ENCODE measurements around the gene MAN1C1. TPM values are rescaled to one million over a fixed set of nuclear protein-coding genes. Genes with fewer than 3 reads are reported as not detected.

The MAN1C1 gene
- total RNA-seq, 1 experiment from 2014 or later = 0.11 TPM

GRCh38 chr1:25699500-25700143 is 83.0 kb downstream of the MAN1C1 start:
- BruUV-seq (replicated peaks) = no TSS peak
- H3K79me2 ChIP-seq (ENCODE audit: low read length) = no peaks in the 10 kb centered on the region
- no peaks in the 10 kb centered on the region for H3K9me3 ChIP-seq (ENCODE audit: low read length)
- no peak for ATAC-seq
- no peak overlapping the region for H3K27ac ChIP-seq (ENCODE audit: low read length)
- H3K9me2 ChIP-seq (replicated peaks; ENCODE audit: low read length) = no peaks in the 10 kb centered on the region
- TF ChIP-seq EZH2 (IDR thresholded peaks at IDR 0.05; ENCODE audit: low read length, unreplicated experiment) (no peak), EZH2phosphoT487 (IDR thresholded peaks at IDR 0.05; ENCODE audit: borderline replicate concordance, low read length) (no peak)
- TF ChIP-seq, protein P1, sequence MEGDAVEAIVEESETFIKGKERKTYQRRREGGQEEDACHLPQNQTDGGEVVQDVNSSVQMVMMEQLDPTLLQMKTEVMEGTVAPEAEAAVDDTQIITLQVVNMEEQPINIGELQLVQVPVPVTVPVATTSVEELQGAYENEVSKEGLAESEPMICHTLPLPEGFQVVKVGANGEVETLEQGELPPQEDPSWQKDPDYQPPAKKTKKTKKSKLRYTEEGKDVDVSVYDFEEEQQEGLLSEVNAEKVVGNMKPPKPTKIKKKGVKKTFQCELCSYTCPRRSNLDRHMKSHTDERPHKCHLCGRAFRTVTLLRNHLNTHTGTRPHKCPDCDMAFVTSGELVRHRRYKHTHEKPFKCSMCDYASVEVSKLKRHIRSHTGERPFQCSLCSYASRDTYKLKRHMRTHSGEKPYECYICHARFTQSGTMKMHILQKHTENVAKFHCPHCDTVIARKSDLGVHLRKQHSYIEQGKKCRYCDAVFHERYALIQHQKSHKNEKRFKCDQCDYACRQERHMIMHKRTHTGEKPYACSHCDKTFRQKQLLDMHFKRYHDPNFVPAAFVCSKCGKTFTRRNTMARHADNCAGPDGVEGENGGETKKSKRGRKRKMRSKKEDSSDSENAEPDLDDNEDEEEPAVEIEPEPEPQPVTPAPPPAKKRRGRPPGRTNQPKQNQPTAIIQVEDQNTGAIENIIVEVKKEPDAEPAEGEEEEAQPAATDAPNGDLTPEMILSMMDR (conservative IDR thresholded peaks at IDR 0.05; ENCODE audit: low read depth, low read length) = no peak
- no peak overlapping the region for H3K4me2 ChIP-seq (ENCODE audit: low read length)
- no peak overlapping the region for H3K4me3 ChIP-seq (ENCODE audit: low read length)
- no peaks in the 10 kb centered on the region for H3F3A ChIP-seq (ENCODE audit: low read length, unreplicated experiment)
- CTCF ChIA-PET = no interaction called here
- intact Hi-C loops (cut with micrococcal nuclease) = loop anchor here (10.0 kb wide), 1 partner anchor 95 kb away; no protein-coding TSS in a partner anchor
- H3K27me3 ChIP-seq (ENCODE audit: low read length) = no peaks in the 10 kb centered on the region
- no peaks in the 10 kb centered on the region for H4K20me1 ChIP-seq (ENCODE audit: low read length)
- H3K4me1 ChIP-seq (ENCODE audit: insufficient read depth, low read length) = peaks cover 10% of the 10 kb centered on the region
- H3K36me3 ChIP-seq (ENCODE audit: low read depth, low read length) = no peaks in the 10 kb centered on the region
- H2AFZ ChIP-seq (ENCODE audit: low read length) = no peak overlapping the region
- H3K9ac ChIP-seq (ENCODE audit: low read length) = no peak overlapping the region
- POLR2A ChIA-PET (ENCODE audit: unreplicated experiment) = no interaction called here
- no peak for DNase-seq

DNA sequence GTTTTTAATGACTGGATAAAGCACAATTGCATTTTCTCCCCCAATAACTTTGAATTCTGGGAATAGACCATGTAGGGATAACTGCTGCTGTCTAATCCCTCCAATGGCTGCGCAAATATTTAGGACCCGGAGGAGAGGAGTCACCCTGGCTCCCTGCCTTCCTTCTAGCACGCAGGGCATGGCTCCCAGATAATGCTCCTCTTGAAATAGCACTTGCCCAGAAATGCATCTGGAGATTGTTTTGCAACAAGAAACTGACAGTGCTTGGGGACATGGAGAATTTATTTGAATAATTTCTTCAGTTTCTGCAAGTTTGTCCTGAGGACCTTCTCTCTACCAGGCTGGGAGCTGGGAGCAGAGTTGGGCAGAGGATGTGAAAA is 83.5 kb downstream of the MAN1C1 start:
- H4K20me1 ChIP-seq (ENCODE audit: low read length) = no peaks in the 10 kb centered on the region
- no peaks in the 10 kb centered on the region for H3K27me3 ChIP-seq (ENCODE audit: low read length)
- intact Hi-C loops (cut with micrococcal nuclease) = no loop called here
- CTCF ChIA-PET = no interaction called here
- DNase-seq (no peak), ATAC-seq (no peak)
- no peaks in the 10 kb centered on the region for H3K9me2 ChIP-seq (replicated peaks; ENCODE audit: low read length)
- H3K27ac ChIP-seq (ENCODE audit: low read length) = no peak overlapping the region
- H3K36me3 ChIP-seq (ENCODE audit: low read depth, low read length) = no peaks in the 10 kb centered on the region
- H3K9me3 ChIP-seq (ENCODE audit: low read length) = no peaks in the 10 kb centered on the region
- no peak for TF ChIP-seq EZH2 (IDR thresholded peaks at IDR 0.05; ENCODE audit: low read length, unreplicated experiment)
- TF ChIP-seq, protein P1 (conservative IDR thresholded peaks at IDR 0.05; ENCODE audit: low read depth, low read length) = no peak
- TF ChIP-seq EZH2phosphoT487 (IDR thresholded peaks at IDR 0.05; ENCODE audit: borderline replicate concordance, low read length) = no peak
- peaks cover 10% of the 10 kb centered on the region for H3K4me1 ChIP-seq (ENCODE audit: insufficient read depth, low read length)
- no peaks in the 10 kb centered on the region for H3F3A ChIP-seq (ENCODE audit: low read length, unreplicated experiment)
- BruUV-seq (replicated peaks) = no TSS peak
- H2AFZ ChIP-seq (ENCODE audit: low read length) = no peak overlapping the region
- no peaks in the 10 kb centered on the region for H3K79me2 ChIP-seq (ENCODE audit: low read length)
- no peak overlapping the region for H3K9ac ChIP-seq (ENCODE audit: low read length)
- POLR2A ChIA-PET (ENCODE audit: unreplicated experiment) = no interaction called here
- H3K4me3 ChIP-seq (ENCODE audit: low read length) = no peak overlapping the region
- H3K4me2 ChIP-seq (ENCODE audit: low read length) = no peak overlapping the region

GRCh38 chr1:25700626-25701025 is 84.0 kb downstream of the MAN1C1 start:
- DNase-seq (no peak), ATAC-seq (peak; percentile 38; the same call in 1 of the 2 replicates)
- no peaks in the 10 kb centered on the region for H3K36me3 ChIP-seq (ENCODE audit: low read depth, low read length)
- no peak overlapping the region for H3K27ac ChIP-seq (ENCODE audit: low read length)
- H3K9ac ChIP-seq (ENCODE audit: low read length) = no peak overlapping the region
- TF ChIP-seq EZH2 (IDR thresholded peaks at IDR 0.05; ENCODE audit: low read length, unreplicated experiment) (no peak), EZH2phosphoT487 (IDR thresholded peaks at IDR 0.05; ENCODE audit: borderline replicate concordance, low read length) (no peak)
- TF ChIP-seq, protein P1 (conservative IDR thresholded peaks at IDR 0.05; ENCODE audit: low read depth, low read length) = peak; percentile 24; the same call in 1 of the 2 replicates
- no peaks in the 10 kb centered on the region for H3F3A ChIP-seq (ENCODE audit: low read length, unreplicated experiment)
- no peak overlapping the region for H3K4me3 ChIP-seq (ENCODE audit: low read length)
- peaks cover 7% of the 10 kb centered on the region for H3K4me1 ChIP-seq (ENCODE audit: insufficient read depth, low read length)
- H4K20me1 ChIP-seq (ENCODE audit: low read length) = no peaks in the 10 kb centered on the region
- no peaks in the 10 kb centered on the region for H3K9me2 ChIP-seq (replicated peaks; ENCODE audit: low read length)
- no peaks in the 10 kb centered on the region for H3K79me2 ChIP-seq (ENCODE audit: low read length)
- CTCF ChIA-PET = no interaction called here
- no peak overlapping the region for H2AFZ ChIP-seq (ENCODE audit: low read length)
- no peaks in the 10 kb centered on the region for H3K9me3 ChIP-seq (ENCODE audit: low read length)
- H3K4me2 ChIP-seq (ENCODE audit: low read length) = no peak overlapping the region
- no TSS peak for BruUV-seq (replicated peaks)
- H3K27me3 ChIP-seq (ENCODE audit: low read length) = no peaks in the 10 kb centered on the region
- POLR2A ChIA-PET (ENCODE audit: unreplicated experiment) = no interaction called here
- intact Hi-C loops (cut with micrococcal nuclease) = no loop called here
